Stimulated activated CD8-positive, alpha-beta memory T cell treated with anti-CD3 and anti-CD28 coated beads, Interleukin-12 subunit alpha, Interleukin-12 subunit beta, amount 100 ng/mL, for 1 hour (primary cell): ENCODE measurements around the gene XK.
"Not testable (repeated sequence)": the region's sequence is repeated elsewhere in the genome, so short reads cannot be mapped to it uniquely, and the experiment has no call there.

Experiments used
- DNase-seq: peaks from one replicate; pipeline ENCODE4 v3.0.0-alpha.2; 2020; ENCODE audit warnings: low read depth

XK gene

GRCh38 chrX:37755025-37755424 is 69.4 kb downstream of the XK start:
- DNase-seq, result no peak

- DNase-seq, result no peak
Measured at GRCh38 chrX:37757082-37757481, 71.5 kb downstream of the XK start.

- DNase-seq, result no peak
Measured at GRCh38 chrX:37759351-37759750, 73.8 kb downstream of the XK start.

GRCh38 chrX:37759878-37760418 is 74.4 kb downstream of the XK start:
- DNase-seq, result no peak

GRCh38 chrX:37763400-37763799 is 77.8 kb downstream of the XK start:
- DNase-seq, result no peak

- DNase-seq, result no peak
Measured at GRCh38 chrX:37765507-37765906, 79.9 kb downstream of the XK start.

- DNase-seq, result no peak
Measured at GRCh38 chrX:37767430-37767829, 81.8 kb downstream of the XK start.

GRCh38 chrX:37768866-37769265 is 83.3 kb downstream of the XK start:
- not testable (repeated sequence) for DNase-seq

- no peak for DNase-seq
Measured at GRCh38 chrX:37776283-37776986, 90.8 kb downstream of the XK start.

GRCh38 chrX:37776987-37777325 is 91.4 kb downstream of the XK start:
- DNase-seq, result no peak

- DNase-seq, result no peak
Measured at GRCh38 chrX:37779857-37780256, 94.3 kb downstream of the XK start, which contains the start of gene CYBB. CYBB (plus strand) TSS chrX:37780059; CDS start chrX:37780078, 19 bp downstream.

GRCh38 chrX:37781081-37781480 is 95.5 kb downstream of the XK start:
- DNase-seq, result no peak
